GM12878 (cell line): Measurements from ENCODE around the gene OSCP1. TPM values are rescaled to one million over a fixed set of nuclear protein-coding genes. Genes with fewer than 3 reads are reported as not detected.

Experiments
- ATAC-seq: fragments of 200-7000 bp; cut with Tn5 transposase; 3 replicates; pipeline ENCODE4 v1.9.1; 2020; ENCODE audit warnings: mild to moderate bottlenecking, moderate library complexity
- BruUV-seq: library from RNA; stranded (reverse); fragments of 400-500 nt; replicated peaks from 2 replicates; lab custom pipeline; 2021; lab: Mats Ljungman, UMichigan
- CTCF ChIA-PET: fragments of 300-600 bp; sonication (Branson Sonifier 250); formaldehyde crosslinking; extraction: SDS; loops from one replicate; lab custom pipeline; 2021; ENCODE audit warnings: inconsistent platforms; lab: Yijun Ruan, JAX
- POLR2A ChIA-PET: fragments of 350-600 bp; formaldehyde crosslinking; extraction: SDS; loops from one replicate; lab custom pipeline; 2021; ENCODE audit warnings: inconsistent platforms; lab: Charles Lee
- RAD21 ChIA-PET: fragments of 300-600 bp; sonication (Branson Sonifier 250); formaldehyde crosslinking; loops from one replicate; lab custom pipeline; 2023; ENCODE audit warnings: antibody characterized with exemption; ENCODE audit not compliant: unreplicated experiment; lab: Charles Lee
- SMC1A ChIA-PET: fragments of 300-600 bp; sonication (Branson Sonifier 250); formaldehyde crosslinking; loops from one replicate; lab custom pipeline; 2023; ENCODE audit not compliant: unreplicated experiment, uncharacterized antibody; lab: Charles Lee
- DNase-seq: peaks from one replicate; pipeline ENCODE4 v3.0.0-alpha.2; 2011; ENCODE audit warnings: low read depth, low spot score
- FAIRE-seq: peaks from 3 replicates; lab custom pipeline; 2011; peaks lifted over from hg19 to GRCh38; lab: Jason Lieb, UNC
- H2AFZ ChIP-seq: 2 replicates; pipeline ENCODE4 v1.6.0; 2011; ENCODE audit warnings: low read depth, low read length, control low read depth; ENCODE audit not compliant: control insufficient read depth
- H3K27ac ChIP-seq: 2 replicates; pipeline ENCODE4 v1.5.1; 2011; ENCODE audit warnings: control low read depth; ENCODE audit not compliant: control insufficient read depth, insufficient read depth
- H3K27me3 ChIP-seq, 2 experiments: replicated peaks in 1 of 2; 2 replicates each; pipeline versions ENCODE4 v1.6.0 to v1.6.1; 2011; ENCODE audit warnings: low read length in 1 of 2; ENCODE audit not compliant: control insufficient read depth in 2 of 2, insufficient read depth in 2 of 2
- H3K36me3 ChIP-seq, 2 experiments: 2 replicates each; pipeline ENCODE4 v1.5.1; 2011; ENCODE audit warnings: low read length in 1 of 2; ENCODE audit not compliant: control insufficient read depth in 2 of 2, insufficient read depth in 2 of 2
- H3K4me1 ChIP-seq: 2 replicates; pipeline ENCODE4 v1.6.1; 2011; ENCODE audit warnings: mild to moderate bottlenecking, low read length, moderate library complexity, mixed read lengths; ENCODE audit not compliant: control insufficient read depth, insufficient read depth
- H3K4me2 ChIP-seq: 2 replicates; pipeline ENCODE4 v1.6.0; 2011; ENCODE audit warnings: control low read depth; ENCODE audit not compliant: control insufficient read depth, insufficient read depth
- H3K4me3 ChIP-seq: fragments of 200-600 bp; sonication (generic); 2 replicates; pipeline ENCODE4 v1.5.1; 2016
- H3K79me2 ChIP-seq: 2 replicates; pipeline ENCODE4 v1.6.0; 2011; ENCODE audit warnings: low read length; ENCODE audit not compliant: control insufficient read depth, insufficient read depth
- H3K9ac ChIP-seq: 2 replicates; pipeline ENCODE4 v1.8.0; 2011; ENCODE audit warnings: low read length, control low read depth, mixed read lengths; ENCODE audit not compliant: control insufficient read depth, insufficient read depth
- H3K9me3 ChIP-seq: replicated peaks from 3 replicates; pipeline ENCODE4 v1.5.1; 2011; ENCODE audit warnings: mild to moderate bottlenecking, low read length; ENCODE audit not compliant: control insufficient read depth, insufficient read depth
- H4K20me1 ChIP-seq: 2 replicates; pipeline ENCODE4 v1.6.0; 2011; ENCODE audit not compliant: control insufficient read depth, insufficient read depth
- EED ChIP-seq: sonication (generic); IDR thresholded peaks from 2 replicates; pipeline ENCODE4 v1.6.1; 2016; ENCODE audit warnings: antibody characterized with exemption, low read depth
- FOXK2 ChIP-seq: fragments of 450-650 bp; IDR thresholded peaks from 2 replicates; pipeline ENCODE4 v1.6.1; 2017; ENCODE audit warnings: mild to moderate bottlenecking, moderate library complexity
- KDM1A ChIP-seq: fragments of 200-600 bp; sonication (generic); IDR thresholded peaks from 2 replicates; pipeline ENCODE4 v1.6.1; 2016; ENCODE audit warnings: borderline replicate concordance
- MEF2A ChIP-seq: IDR thresholded peaks from 2 replicates; pipeline ENCODE4 v1.6.1; 2011; ENCODE audit warnings: low read depth, mild to moderate bottlenecking, low read length, moderate library complexity; ENCODE audit not compliant: insufficient read depth
- MEF2B ChIP-seq: fragments of 450-650 bp; IDR thresholded peaks from 2 replicates; pipeline ENCODE4 v1.6.1; 2018; ENCODE audit warnings: mild to moderate bottlenecking, moderate library complexity; ENCODE audit not compliant: partially characterized antibody, poor library complexity, severe bottlenecking
- MYB ChIP-seq: fragments of 150-350 bp; IDR thresholded peaks from 2 replicates; pipeline ENCODE4 v1.6.1; 2014; ENCODE audit warnings: mild to moderate bottlenecking, low read depth, low read length, borderline replicate concordance
- NFXL1 ChIP-seq: fragments of 450-650 bp; IDR thresholded peaks from 2 replicates; pipeline ENCODE4 v1.6.1; 2017; ENCODE audit warnings: antibody characterized with exemption, mild to moderate bottlenecking, borderline replicate concordance
- RAD51 ChIP-seq: fragments of 450-650 bp; IDR thresholded peaks from 2 replicates; pipeline ENCODE4 v1.6.1; 2016; ENCODE audit warnings: moderate library complexity, mild to moderate bottlenecking, inconsistent platforms
- SMARCA5 ChIP-seq: fragments of 450-650 bp; IDR thresholded peaks from 2 replicates; pipeline ENCODE4 v1.6.1; 2017; ENCODE audit warnings: mild to moderate bottlenecking
- STAT3 ChIP-seq: IDR thresholded peaks from 2 replicates; pipeline ENCODE4 v1.6.1; 2011; ENCODE audit warnings: low read depth, low read length, improper control_type of control experiment
- ZNF622 ChIP-seq: fragments of 450-650 bp; IDR thresholded peaks from 2 replicates; pipeline ENCODE4 v1.6.1; 2017; ENCODE audit warnings: mild to moderate bottlenecking, inconsistent platforms
- WGBS: methylation state at CpG from one replicate; pipeline ENCODE4 v1.1.6; 2016; ENCODE audit warnings: low lambda C conversion rate; ENCODE audit not compliant: insufficient replicate concordance, insufficient coverage; ENCODE audit errors: missing lambda C conversion rate; 5-methylcytosine and 5-hydroxymethylcytosine counted together
- in situ Hi-C: fragments of 300-500 bp; cut with MboI; formaldehyde crosslinking; loops from 9 replicates; pipeline ENCODE4 v1.14.3; 2018; ENCODE audit warnings: mixed read lengths
- intact Hi-C: fragments of 100-400 bp; cut with micrococcal nuclease; formaldehyde crosslinking; loops from one replicate; pipeline ENCODE4 v1.14.2; 2022; ENCODE audit not compliant: unreplicated experiment
- polyA plus RNA-seq, 11 experiments: library from polyadenylated mRNA; depleted of rRNA in 4 of 11; unstranded in 6 of 11; stranded (reverse) in 5 of 11; fragments of >200 nt; fragmentation: Nextera tagmentation in 4 of 11; fragmentation: Illumina TruSeq in 1 of 11; extraction: Ambion mirVana in 4 of 11; extraction: Trizol in 1 of 11; gene quantifications; 1 replicate in 1 of 11; 2 replicates in 10 of 11; pipeline versions ENCODE4 v1.2.1 to v1.2.3, GENCODE V29; 2011 to 2016; ENCODE audit warnings: inconsistent platforms in 2 of 11, missing spikeins in 2 of 11, low read depth in 1 of 11
- total RNA-seq, 4 experiments: library from RNA; depleted of rRNA in 3 of 4; stranded (reverse); fragments of >200 nt in 3 of 4; fragmentation: Illumina TruSeq in 1 of 4; extraction: Trizol in 1 of 4; gene quantifications; 2 replicates each; pipeline versions ENCODE4 v1.2.1 to v1.2.3, GENCODE V29; 2013 to 2021
- TF ChIP-seq, protein P1 (sequence below): fragments of 450-650 bp; IDR thresholded peaks from 2 replicates; pipeline ENCODE4 v1.6.1; 2017; ENCODE audit warnings: low read depth, mild to moderate bottlenecking, moderate library complexity
- TF ChIP-seq, protein P2 (sequence below): fragments of 450-650 bp; IDR thresholded peaks from 2 replicates; pipeline ENCODE4 v1.6.1; 2016; ENCODE audit warnings: mild to moderate bottlenecking
- TF ChIP-seq, protein P3 (sequence below): fragments of 450-650 bp; IDR thresholded peaks from 2 replicates; pipeline ENCODE4 v1.6.1; 2016; ENCODE audit warnings: mild to moderate bottlenecking
- TF ChIP-seq, protein P4 (sequence below): IDR thresholded peaks from 2 replicates; pipeline ENCODE4 v1.6.1; 2011; ENCODE audit warnings: borderline replicate concordance, low read depth, mild to moderate bottlenecking, moderate library complexity, mixed read lengths, low read length; ENCODE audit not compliant: insufficient read depth; ENCODE audit errors: extremely low read length
- TF ChIP-seq, protein P5 (sequence below): IDR thresholded peaks from 2 replicates; pipeline ENCODE4 v1.6.1; 2011; ENCODE audit warnings: borderline replicate concordance, low read depth, mild to moderate bottlenecking, moderate library complexity, low read length; ENCODE audit not compliant: insufficient read depth, poor library complexity, severe bottlenecking

OSCP1 gene
- total and polyA plus RNA-seq, 10 of the 15 experiments (the other 5 are each of a cell fraction or from before 2014, with no cell fraction given), result 1.8 to 5.9 (median 3.0) TPM

DNA sequence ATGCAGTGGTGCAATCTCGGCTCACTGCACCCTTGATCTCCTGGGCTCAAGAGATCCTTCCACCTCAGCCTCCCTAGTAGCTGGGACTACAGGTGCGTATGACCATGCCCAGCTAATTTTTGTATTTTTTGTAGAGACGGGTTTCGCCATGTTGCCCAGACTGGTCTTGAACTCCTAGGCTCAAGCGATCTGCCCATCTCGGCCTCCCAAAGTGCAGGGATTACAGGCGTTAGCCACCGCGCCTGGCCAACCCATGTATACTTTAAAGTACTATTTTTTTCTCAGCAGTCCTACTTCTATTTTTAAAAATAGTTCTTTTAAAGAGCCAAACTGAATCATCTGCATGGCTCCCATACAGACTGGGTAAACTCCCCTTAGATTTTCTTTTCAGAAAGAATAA is 68.0 kb downstream of the OSCP1 start:
- Histone ChIP-seq H3K27ac (no peak overlapping the region), H3K27me3 (no peaks in the 10 kb centered on the region), H2AFZ (no peak overlapping the region), H3K4me2 (no peak overlapping the region), H4K20me1 (no peaks in the 10 kb centered on the region), H3K4me3 (no peak overlapping the region), H3K36me3 (0 out of 4 replicates have a peak, but pooled peaks cover 0 to 7% of the 10 kb centered on the region in 2 experiments), H3K79me2 (peaks cover 65% of the 10 kb centered on the region), H3K9ac (no peak overlapping the region), H3K9me3 (no peaks in the 10 kb centered on the region; the same call in 2 of the 3 replicates), H3K4me1 (peaks cover 18% of the 10 kb centered on the region)
- WGBS, result 94% methylated on average over 9 of the region's 9 CpGs
- ATAC-seq (no peak), FAIRE-seq (no peak), DNase-seq (no peak)
- no TSS peak for BruUV-seq
- in situ Hi-C loops, result no loop called here
- ChIA-PET CTCF (interaction anchor here (0.6 to 2.8 kb wide), 5 partner anchors 14 to 188 kb away, joined by 3 to 16 read pairs (median 4); partner anchors contain the start of gene LSM10), RAD21 (interaction anchor here (1.4 to 1.5 kb wide), 2 partner anchors 13 to 40 kb away, joined by 3 to 7 read pairs; no protein-coding TSS in a partner anchor), POLR2A (interaction anchor here (0.6 to 4.4 kb wide), 5 partner anchors 9 to 199 kb away, joined by 3 to 44 read pairs (median 3); partner anchors contain the start of gene LSM10), SMC1A (interaction anchor here (0.6 to 1.3 kb wide), 4 partner anchors 25 to 39 kb away, joined by 3 to 4 read pairs (median 4); no protein-coding TSS in a partner anchor)
- intact Hi-C loops, result loop anchor here (10.0 kb wide), 2 partner anchors 157 to 227 kb away; partner anchors contain the start of genes MAP7D1 and THRAP3
- TF ChIP-seq FOXK2 (no peak), STAT3 (no peak), ZNF622 (no peak), MEF2B (no peak), KDM1A (no peak), MEF2A (no peak), MYB (no peak), RAD51 (no peak), NFXL1 (no peak), EED (no peak), SMARCA5 (no peak)
- TF ChIP-seq, protein P1, sequence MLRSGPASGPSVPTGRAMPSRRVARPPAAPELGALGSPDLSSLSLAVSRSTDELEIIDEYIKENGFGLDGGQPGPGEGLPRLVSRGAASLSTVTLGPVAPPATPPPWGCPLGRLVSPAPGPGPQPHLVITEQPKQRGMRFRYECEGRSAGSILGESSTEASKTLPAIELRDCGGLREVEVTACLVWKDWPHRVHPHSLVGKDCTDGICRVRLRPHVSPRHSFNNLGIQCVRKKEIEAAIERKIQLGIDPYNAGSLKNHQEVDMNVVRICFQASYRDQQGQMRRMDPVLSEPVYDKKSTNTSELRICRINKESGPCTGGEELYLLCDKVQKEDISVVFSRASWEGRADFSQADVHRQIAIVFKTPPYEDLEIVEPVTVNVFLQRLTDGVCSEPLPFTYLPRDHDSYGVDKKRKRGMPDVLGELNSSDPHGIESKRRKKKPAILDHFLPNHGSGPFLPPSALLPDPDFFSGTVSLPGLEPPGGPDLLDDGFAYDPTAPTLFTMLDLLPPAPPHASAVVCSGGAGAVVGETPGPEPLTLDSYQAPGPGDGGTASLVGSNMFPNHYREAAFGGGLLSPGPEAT, result no peak
- TF ChIP-seq, protein P2, sequence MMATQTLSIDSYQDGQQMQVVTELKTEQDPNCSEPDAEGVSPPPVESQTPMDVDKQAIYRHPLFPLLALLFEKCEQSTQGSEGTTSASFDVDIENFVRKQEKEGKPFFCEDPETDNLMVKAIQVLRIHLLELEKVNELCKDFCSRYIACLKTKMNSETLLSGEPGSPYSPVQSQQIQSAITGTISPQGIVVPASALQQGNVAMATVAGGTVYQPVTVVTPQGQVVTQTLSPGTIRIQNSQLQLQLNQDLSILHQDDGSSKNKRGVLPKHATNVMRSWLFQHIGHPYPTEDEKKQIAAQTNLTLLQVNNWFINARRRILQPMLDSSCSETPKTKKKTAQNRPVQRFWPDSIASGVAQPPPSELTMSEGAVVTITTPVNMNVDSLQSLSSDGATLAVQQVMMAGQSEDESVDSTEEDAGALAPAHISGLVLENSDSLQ, result no peak
- TF ChIP-seq, protein P3, sequence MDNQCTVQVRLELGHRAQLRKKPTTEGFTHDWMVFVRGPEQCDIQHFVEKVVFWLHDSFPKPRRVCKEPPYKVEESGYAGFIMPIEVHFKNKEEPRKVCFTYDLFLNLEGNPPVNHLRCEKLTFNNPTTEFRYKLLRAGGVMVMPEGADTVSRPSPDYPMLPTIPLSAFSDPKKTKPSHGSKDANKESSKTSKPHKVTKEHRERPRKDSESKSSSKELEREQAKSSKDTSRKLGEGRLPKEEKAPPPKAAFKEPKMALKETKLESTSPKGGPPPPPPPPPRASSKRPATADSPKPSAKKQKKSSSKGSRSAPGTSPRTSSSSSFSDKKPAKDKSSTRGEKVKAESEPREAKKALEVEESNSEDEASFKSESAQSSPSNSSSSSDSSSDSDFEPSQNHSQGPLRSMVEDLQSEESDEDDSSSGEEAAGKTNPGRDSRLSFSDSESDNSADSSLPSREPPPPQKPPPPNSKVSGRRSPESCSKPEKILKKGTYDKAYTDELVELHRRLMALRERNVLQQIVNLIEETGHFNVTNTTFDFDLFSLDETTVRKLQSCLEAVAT, result no peak
- TF ChIP-seq, protein P4, sequence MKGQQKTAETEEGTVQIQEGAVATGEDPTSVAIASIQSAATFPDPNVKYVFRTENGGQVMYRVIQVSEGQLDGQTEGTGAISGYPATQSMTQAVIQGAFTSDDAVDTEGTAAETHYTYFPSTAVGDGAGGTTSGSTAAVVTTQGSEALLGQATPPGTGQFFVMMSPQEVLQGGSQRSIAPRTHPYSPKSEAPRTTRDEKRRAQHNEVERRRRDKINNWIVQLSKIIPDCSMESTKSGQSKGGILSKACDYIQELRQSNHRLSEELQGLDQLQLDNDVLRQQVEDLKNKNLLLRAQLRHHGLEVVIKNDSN, result no peak
- TF ChIP-seq, protein P5, sequence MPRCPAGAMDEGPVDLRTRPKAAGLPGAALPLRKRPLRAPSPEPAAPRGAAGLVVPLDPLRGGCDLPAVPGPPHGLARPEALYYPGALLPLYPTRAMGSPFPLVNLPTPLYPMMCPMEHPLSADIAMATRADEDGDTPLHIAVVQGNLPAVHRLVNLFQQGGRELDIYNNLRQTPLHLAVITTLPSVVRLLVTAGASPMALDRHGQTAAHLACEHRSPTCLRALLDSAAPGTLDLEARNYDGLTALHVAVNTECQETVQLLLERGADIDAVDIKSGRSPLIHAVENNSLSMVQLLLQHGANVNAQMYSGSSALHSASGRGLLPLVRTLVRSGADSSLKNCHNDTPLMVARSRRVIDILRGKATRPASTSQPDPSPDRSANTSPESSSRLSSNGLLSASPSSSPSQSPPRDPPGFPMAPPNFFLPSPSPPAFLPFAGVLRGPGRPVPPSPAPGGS, result no peak
